HEK293 (cell line): Measurements from ENCODE around the gene DCUN1D1.

Source experiments
- CTCF ChIA-PET: fragments of 350-600 bp; formaldehyde crosslinking; extraction: SDS; loops from one replicate; lab custom pipeline; 2021; ENCODE audit warnings: antibody characterized with exemption; lab: Yijun Ruan, JAX
- POLR2A ChIA-PET: fragments of 300-600 bp; formaldehyde crosslinking; extraction: SDS; loops from one replicate; lab custom pipeline; 2020; ENCODE audit warnings: antibody characterized with exemption, inconsistent platforms; lab: Yijun Ruan, JAX
- H3K27ac ChIP-seq: fragments of 200-500 bp; sonication (Bioruptor generic); 2 replicates; pipeline ENCODE4 v1.5.1; 2014; ENCODE audit warnings: low read depth, low read length, control low read depth, inconsistent platforms; ENCODE audit errors: extremely low read depth
- H3K36me3 ChIP-seq, 2 experiments: fragments of 200-500 bp in 1 of 2; sonication (Bioruptor generic) in 1 of 2; 1 replicate in 1 of 2; 2 replicates in 1 of 2; pipeline ENCODE4 v1.5.1; 2014 to 2017; ENCODE audit warnings: inconsistent platforms in 2 of 2, low read length in 2 of 2; ENCODE audit not compliant: control insufficient read depth in 2 of 2, insufficient read depth in 1 of 2
- H3K4me1 ChIP-seq: fragments of 200-500 bp; sonication (Bioruptor generic); 2 replicates; pipeline ENCODE4 v1.5.1; 2014; ENCODE audit warnings: mild to moderate bottlenecking, low read length, inconsistent platforms; ENCODE audit not compliant: control insufficient read depth, insufficient read depth
- H3K4me3 ChIP-seq: 2 replicates; pipeline ENCODE4 v1.5.1; 2011; ENCODE audit warnings: low read depth, mild to moderate bottlenecking, control low read depth, low read length, moderate library complexity
- H3K9me3 ChIP-seq: fragments of 200-500 bp; sonication (Bioruptor generic); 2 replicates; pipeline ENCODE4 v1.5.1; 2014; ENCODE audit warnings: low read depth, low read length, inconsistent platforms; ENCODE audit not compliant: control insufficient read depth, insufficient read depth
- MZF1 ChIP-seq: fragments of 450-650 bp; formaldehyde crosslinking; IDR thresholded peaks from 2 replicates; pipeline ENCODE4 v1.5.1; 2017; ENCODE audit warnings: missing biosample characterization, missing genetic modification characterization, borderline replicate concordance
- OVOL3 ChIP-seq: fragments of 450-650 bp; formaldehyde crosslinking; IDR thresholded peaks from 2 replicates; pipeline ENCODE4 v1.5.1; 2016; ENCODE audit warnings: missing biosample characterization, missing genetic modification characterization
- PRDM1 ChIP-seq: fragments of 450-650 bp; formaldehyde crosslinking; IDR thresholded peaks from 2 replicates; pipeline ENCODE4; 2016; ENCODE audit warnings: missing biosample characterization, missing genetic modification characterization
- SP2 ChIP-seq: fragments of 450-650 bp; formaldehyde crosslinking; IDR thresholded peaks from 2 replicates; pipeline ENCODE4 v1.5.1; 2016; ENCODE audit warnings: missing biosample characterization, missing genetic modification characterization
- TRIM28 ChIP-seq: IDR thresholded peaks from 2 replicates; pipeline ENCODE4 v1.6.1; 2011; ENCODE audit warnings: low read length, control low read depth, borderline replicate concordance
- ZBTB7A ChIP-seq: fragments of 450-650 bp; formaldehyde crosslinking; IDR thresholded peaks from 2 replicates; pipeline ENCODE4 v1.5.1; 2016; ENCODE audit warnings: low read depth, missing biosample characterization, missing genetic modification characterization
- ZBTB8A ChIP-seq: fragments of 450-650 bp; formaldehyde crosslinking; IDR thresholded peaks from 2 replicates; pipeline ENCODE4 v1.5.1; 2016; ENCODE audit warnings: missing biosample characterization, missing genetic modification characterization
- ZNF366 ChIP-seq: fragments of 450-650 bp; formaldehyde crosslinking; conservative IDR thresholded peaks from 2 replicates; pipeline ENCODE4 v1.5.1; 2016; ENCODE audit warnings: missing biosample characterization, missing genetic modification characterization
- ZNF600 ChIP-seq: fragments of 450-650 bp; formaldehyde crosslinking; IDR thresholded peaks from 2 replicates; pipeline ENCODE4 v1.5.1; 2016; ENCODE audit warnings: missing biosample characterization, missing genetic modification characterization
- ZNF654 ChIP-seq: fragments of 450-650 bp; formaldehyde crosslinking; IDR thresholded peaks from 2 replicates; pipeline ENCODE4 v1.5.1; 2016; ENCODE audit warnings: low read depth, missing biosample characterization, missing genetic modification characterization
- ZNF664 ChIP-seq: fragments of 450-650 bp; formaldehyde crosslinking; IDR thresholded peaks from 2 replicates; pipeline ENCODE4 v1.5.1; 2016; ENCODE audit warnings: missing biosample characterization, missing genetic modification characterization
- ZSCAN16 ChIP-seq: fragments of 450-650 bp; formaldehyde crosslinking; IDR thresholded peaks from 2 replicates; pipeline ENCODE4 v1.5.1; 2016; ENCODE audit warnings: missing biosample characterization, missing genetic modification characterization
- ZSCAN23 ChIP-seq: fragments of 450-650 bp; formaldehyde crosslinking; IDR thresholded peaks from 2 replicates; pipeline ENCODE4 v1.5.1; 2016; ENCODE audit warnings: missing biosample characterization, missing genetic modification characterization
- TF ChIP-seq, protein P1 (sequence below): fragments of 450-650 bp; formaldehyde crosslinking; IDR thresholded peaks from 2 replicates; pipeline ENCODE4 v1.5.1; 2017; ENCODE audit warnings: missing biosample characterization, missing genetic modification characterization
- TF ChIP-seq, protein P2 (sequence below): fragments of 450-650 bp; formaldehyde crosslinking; IDR thresholded peaks from 2 replicates; pipeline ENCODE4 v1.5.1; 2016; ENCODE audit warnings: missing biosample characterization, missing genetic modification characterization
- TF ChIP-seq, protein P3 (sequence below): fragments of 450-650 bp; formaldehyde crosslinking; IDR thresholded peaks from 2 replicates; pipeline ENCODE4 v1.5.1; 2016; ENCODE audit warnings: missing biosample characterization, missing genetic modification characterization

The DCUN1D1 gene

DNA sequence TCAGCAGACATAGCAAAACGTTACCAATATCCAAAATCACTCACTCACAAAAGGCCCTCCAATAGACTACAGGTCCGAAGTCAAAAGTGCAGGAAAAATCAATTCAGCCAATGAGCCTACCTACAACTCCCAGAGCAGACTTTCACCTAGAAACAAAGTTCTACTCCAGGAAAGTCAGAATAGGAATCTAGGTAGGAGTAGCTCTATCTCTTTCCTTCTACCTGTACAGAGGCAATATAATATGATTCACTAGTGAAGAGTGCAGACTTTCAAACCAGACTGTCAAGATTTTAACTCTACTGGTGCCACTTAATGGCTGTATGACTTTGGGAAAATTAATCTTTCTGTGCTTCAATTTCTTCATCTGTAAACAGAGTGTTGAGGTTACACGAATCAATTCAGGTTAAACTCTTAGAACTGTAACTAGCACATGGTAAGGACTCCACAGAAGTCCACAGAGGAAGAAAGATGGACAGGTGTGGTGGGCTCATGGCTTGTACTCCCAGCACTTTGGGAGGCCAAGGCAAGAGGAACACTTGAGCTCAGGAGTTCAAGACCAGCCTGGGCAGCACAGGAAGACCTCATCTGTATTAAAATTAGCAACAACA, 9.4 kb downstream of the DCUN1D1 start:
- H3K9me3 ChIP-seq: no peaks in the 10 kb centered on the region
- no peak overlapping the region for H3K4me3 ChIP-seq
- H3K36me3 ChIP-seq: no peaks in the 10 kb centered on the region
- ChIA-PET CTCF (no interaction called here), POLR2A (no interaction called here)
- no peak overlapping the region for H3K27ac ChIP-seq
- H3K4me1 ChIP-seq: peaks cover 5% of the 10 kb centered on the region; the same call in 1 of the 2 replicates
- TF ChIP-seq PRDM1 (peak; percentile 30; the same call in 1 of the 2 replicates), SP2 (tag by site-specific recombination) (no peak), TRIM28 (no peak), ZSCAN23 (tag by site-specific recombination) (no peak)
- TF ChIP-seq, all 188 proteins: peak for 1

DNA sequence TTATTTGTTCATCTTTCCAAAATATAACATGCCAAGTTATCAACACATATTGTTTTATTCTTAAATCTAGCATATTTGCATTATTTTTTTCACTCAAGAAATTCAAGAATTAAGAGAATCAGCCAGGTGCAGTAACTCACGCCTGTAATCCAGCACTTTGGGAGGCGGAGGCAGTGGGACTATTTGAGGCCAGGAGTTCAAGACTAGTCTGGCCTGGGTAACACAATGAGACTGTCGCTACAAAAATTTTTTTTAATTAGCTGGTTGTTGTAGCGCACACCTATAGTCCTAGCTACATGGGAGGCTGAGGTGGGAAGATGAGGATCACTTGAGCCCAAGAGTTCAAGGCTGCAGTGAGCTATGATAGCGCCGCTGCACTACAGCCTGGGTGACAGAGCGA, 10.5 kb downstream of the DCUN1D1 start:
- no peak overlapping the region for H3K27ac ChIP-seq
- CTCF ChIA-PET: no interaction called here

DNA sequence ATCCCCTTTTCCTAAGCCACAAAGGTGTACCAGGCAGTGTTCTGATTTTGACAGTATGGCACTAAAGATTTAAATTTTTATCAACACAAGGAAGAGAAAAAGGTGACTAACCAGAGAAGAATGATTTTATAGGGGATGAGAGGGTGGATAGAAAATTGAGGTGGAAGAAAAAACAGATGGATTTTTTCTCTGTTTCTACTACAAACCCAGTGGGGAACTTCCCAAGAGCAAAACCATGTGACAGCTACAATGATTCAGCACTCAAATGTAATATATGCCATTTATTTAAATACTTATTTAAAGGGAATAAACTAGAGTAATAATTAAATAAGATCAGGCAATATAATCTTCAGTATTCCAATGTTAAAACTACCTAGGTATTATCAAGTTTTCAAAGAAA, 11.1 kb downstream of the DCUN1D1 start:
- TF ChIP-seq ZSCAN16 (tag by site-specific recombination): no peak
- TF ChIP-seq, protein P1, sequence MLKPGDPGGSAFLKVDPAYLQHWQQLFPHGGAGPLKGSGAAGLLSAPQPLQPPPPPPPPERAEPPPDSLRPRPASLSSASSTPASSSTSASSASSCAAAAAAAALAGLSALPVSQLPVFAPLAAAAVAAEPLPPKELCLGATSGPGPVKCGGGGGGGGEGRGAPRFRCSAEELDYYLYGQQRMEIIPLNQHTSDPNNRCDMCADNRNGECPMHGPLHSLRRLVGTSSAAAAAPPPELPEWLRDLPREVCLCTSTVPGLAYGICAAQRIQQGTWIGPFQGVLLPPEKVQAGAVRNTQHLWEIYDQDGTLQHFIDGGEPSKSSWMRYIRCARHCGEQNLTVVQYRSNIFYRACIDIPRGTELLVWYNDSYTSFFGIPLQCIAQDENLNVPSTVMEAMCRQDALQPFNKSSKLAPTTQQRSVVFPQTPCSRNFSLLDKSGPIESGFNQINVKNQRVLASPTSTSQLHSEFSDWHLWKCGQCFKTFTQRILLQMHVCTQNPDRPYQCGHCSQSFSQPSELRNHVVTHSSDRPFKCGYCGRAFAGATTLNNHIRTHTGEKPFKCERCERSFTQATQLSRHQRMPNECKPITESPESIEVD: peak; percentile 70
- no peak for TF ChIP-seq ZNF664 (tag by site-specific recombination)
- Histone ChIP-seq H3K36me3 (no peaks in the 10 kb centered on the region), H3K27ac (no peak overlapping the region), H3K9me3 (no peaks in the 10 kb centered on the region), H3K4me1 (0 out of 2 replicates have a peak, but pooled peaks cover 3% of the 10 kb centered on the region), H3K4me3 (no peak overlapping the region)
- ChIA-PET CTCF (no interaction called here), POLR2A (no interaction called here)

More for the DNA sequence above, 10.5 kb downstream of the DCUN1D1 start:
- H3K4me3 ChIP-seq: no peak overlapping the region
- TF ChIP-seq ZBTB8A (tag by site-specific recombination): no peak
- TF ChIP-seq, protein P2, sequence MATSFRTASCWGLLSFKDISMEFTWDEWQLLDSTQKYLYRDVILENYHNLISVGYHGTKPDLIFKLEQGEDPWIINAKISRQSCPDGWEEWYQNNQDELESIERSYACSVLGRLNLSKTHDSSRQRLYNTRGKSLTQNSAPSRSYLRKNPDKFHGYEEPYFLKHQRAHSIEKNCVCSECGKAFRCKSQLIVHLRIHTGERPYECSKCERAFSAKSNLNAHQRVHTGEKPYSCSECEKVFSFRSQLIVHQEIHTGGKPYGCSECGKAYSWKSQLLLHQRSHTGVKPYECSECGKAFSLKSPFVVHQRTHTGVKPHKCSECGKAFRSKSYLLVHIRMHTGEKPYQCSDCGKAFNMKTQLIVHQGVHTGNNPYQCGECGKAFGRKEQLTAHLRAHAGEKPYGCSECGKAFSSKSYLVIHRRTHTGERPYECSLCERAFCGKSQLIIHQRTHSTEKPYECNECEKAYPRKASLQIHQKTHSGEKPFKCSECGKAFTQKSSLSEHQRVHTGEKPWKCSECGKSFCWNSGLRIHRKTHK (tag by site-specific recombination): no peak
- TF ChIP-seq MZF1 (tag by site-specific recombination): no peak
- no peak for TF ChIP-seq ZBTB7A (tag by site-specific recombination)
- no peak for TF ChIP-seq ZNF366
- TF ChIP-seq, protein P3, sequence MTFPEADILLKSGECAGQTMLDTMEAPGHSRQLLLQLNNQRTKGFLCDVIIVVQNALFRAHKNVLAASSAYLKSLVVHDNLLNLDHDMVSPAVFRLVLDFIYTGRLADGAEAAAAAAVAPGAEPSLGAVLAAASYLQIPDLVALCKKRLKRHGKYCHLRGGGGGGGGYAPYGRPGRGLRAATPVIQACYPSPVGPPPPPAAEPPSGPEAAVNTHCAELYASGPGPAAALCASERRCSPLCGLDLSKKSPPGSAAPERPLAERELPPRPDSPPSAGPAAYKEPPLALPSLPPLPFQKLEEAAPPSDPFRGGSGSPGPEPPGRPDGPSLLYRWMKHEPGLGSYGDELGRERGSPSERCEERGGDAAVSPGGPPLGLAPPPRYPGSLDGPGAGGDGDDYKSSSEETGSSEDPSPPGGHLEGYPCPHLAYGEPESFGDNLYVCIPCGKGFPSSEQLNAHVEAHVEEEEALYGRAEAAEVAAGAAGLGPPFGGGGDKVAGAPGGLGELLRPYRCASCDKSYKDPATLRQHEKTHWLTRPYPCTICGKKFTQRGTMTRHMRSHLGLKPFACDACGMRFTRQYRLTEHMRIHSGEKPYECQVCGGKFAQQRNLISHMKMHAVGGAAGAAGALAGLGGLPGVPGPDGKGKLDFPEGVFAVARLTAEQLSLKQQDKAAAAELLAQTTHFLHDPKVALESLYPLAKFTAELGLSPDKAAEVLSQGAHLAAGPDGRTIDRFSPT (tag by site-specific recombination): no peak
- no peak for TF ChIP-seq ZNF600 (tag by site-specific recombination)
- no peak for TF ChIP-seq ZNF654 (tag by site-specific recombination)
- no peak for TF ChIP-seq OVOL3 (tag by site-specific recombination)
- no peaks in the 10 kb centered on the region for H3K36me3 ChIP-seq
- POLR2A ChIA-PET: no interaction called here
- H3K4me1 ChIP-seq: peaks cover 5% of the 10 kb centered on the region; the same call in 1 of the 2 replicates
- no peaks in the 10 kb centered on the region for H3K9me3 ChIP-seq
